Type B pancreatic cell (in vitro differentiated cells): ENCODE measurements around the gene ATP6V1G3. TPM values are rescaled to one million over a fixed set of nuclear protein-coding genes. Genes with fewer than 3 reads are reported as not detected.

Experiments
- DNase-seq: peaks from one replicate; pipeline ENCODE4 v3.0.0; 2021; ENCODE audit warnings: mixed read lengths; ENCODE audit not compliant: unreplicated experiment; ENCODE audit errors: extremely low spot score
- H3K27ac Mint-ChIP-seq: 2 replicates; pipeline ENCODE4 v1.8.0; 2021; ENCODE audit warnings: mild to moderate bottlenecking, mixed read lengths
- H3K27me3 Mint-ChIP-seq: 2 replicates; pipeline ENCODE4 v1.8.0; 2021; ENCODE audit warnings: mixed read lengths
- H3K36me3 Mint-ChIP-seq: 2 replicates; pipeline ENCODE4 v1.8.0; 2021; ENCODE audit warnings: mixed read lengths
- H3K4me1 Mint-ChIP-seq: one replicate; pipeline ENCODE4 v1.8.0; 2021; ENCODE audit warnings: mixed read lengths; ENCODE audit not compliant: unreplicated experiment
- H3K4me3 Mint-ChIP-seq: 2 replicates; pipeline ENCODE4 v1.8.0; 2021; ENCODE audit warnings: mild to moderate bottlenecking, mixed read lengths
- H3K9me3 Mint-ChIP-seq: 2 replicates; pipeline ENCODE4 v1.8.0; 2021; ENCODE audit warnings: mixed read lengths
- CTCF ChIP-seq: fragments of 200-600 bp; sonication (generic); conservative IDR thresholded peaks from 2 replicates; pipeline ENCODE4 v1.5.0; 2021; ENCODE audit warnings: antibody characterized with exemption, mild to moderate bottlenecking
- total RNA-seq: library from RNA; stranded (reverse); gene quantifications from 2 replicates; pipeline ENCODE4 v1.2.1, GENCODE V29; 2021; ENCODE audit warnings: low replicate concordance

The ATP6V1G3 gene
- total RNA-seq, 1 donor from 2014 or later, result 0.89 TPM

- no peaks in the 10 kb centered on the region for H3K36me3 Mint-ChIP-seq
- H3K4me3 Mint-ChIP-seq, result no peak overlapping the region
- peaks cover 6% of the 10 kb centered on the region for H3K9me3 Mint-ChIP-seq
- no peak for DNase-seq
- H3K27ac Mint-ChIP-seq, result no peak overlapping the region
- H3K4me1 Mint-ChIP-seq, result peaks cover 3% of the 10 kb centered on the region
- no peak for TF ChIP-seq CTCF
- H3K27me3 Mint-ChIP-seq, result no peaks in the 10 kb centered on the region
Observed at GRCh38 chr1:198493329-198493728, 47.2 kb downstream of the ATP6V1G3 start.

- Mint-ChIP-seq H3K27ac (no peak overlapping the region), H3K9me3 (peaks cover 6% of the 10 kb centered on the region), H3K4me3 (no peak overlapping the region), H3K27me3 (no peaks in the 10 kb centered on the region), H3K36me3 (no peaks in the 10 kb centered on the region), H3K4me1 (peaks cover 3% of the 10 kb centered on the region)
- no peak for TF ChIP-seq CTCF
- DNase-seq, result no peak
Observed at GRCh38 chr1:198492872-198493271, 47.6 kb downstream of the ATP6V1G3 start.

- no peak overlapping the region for H3K27ac Mint-ChIP-seq
- no peak for DNase-seq
- no peak overlapping the region for H3K4me3 Mint-ChIP-seq
- no peaks in the 10 kb centered on the region for H3K27me3 Mint-ChIP-seq
- no peak for TF ChIP-seq CTCF
- H3K9me3 Mint-ChIP-seq, result no peaks in the 10 kb centered on the region
- H3K36me3 Mint-ChIP-seq, result no peaks in the 10 kb centered on the region
- peaks cover 3% of the 10 kb centered on the region for H3K4me1 Mint-ChIP-seq
Observed at GRCh38 chr1:198491596-198491995, 48.9 kb downstream of the ATP6V1G3 start.

- no peaks in the 10 kb centered on the region for H3K9me3 Mint-ChIP-seq
- H3K27me3 Mint-ChIP-seq, result no peaks in the 10 kb centered on the region
- H3K4me1 Mint-ChIP-seq, result peaks cover 3% of the 10 kb centered on the region
- TF ChIP-seq CTCF, result no peak
- DNase-seq, result no peak
- no peak overlapping the region for H3K27ac Mint-ChIP-seq
- H3K36me3 Mint-ChIP-seq, result no peaks in the 10 kb centered on the region
- no peak overlapping the region for H3K4me3 Mint-ChIP-seq
Observed at GRCh38 chr1:198491028-198491427, 49.5 kb downstream of the ATP6V1G3 start.

GRCh38 chr1:198490224-198490623 is 50.3 kb downstream of the ATP6V1G3 start:
- no peaks in the 10 kb centered on the region for H3K9me3 Mint-ChIP-seq
- no peaks in the 10 kb centered on the region for H3K27me3 Mint-ChIP-seq
- H3K36me3 Mint-ChIP-seq, result no peaks in the 10 kb centered on the region
- TF ChIP-seq CTCF, result no peak
- no peak overlapping the region for H3K4me3 Mint-ChIP-seq
- DNase-seq, result no peak
- no peak overlapping the region for H3K27ac Mint-ChIP-seq
- peaks cover 3% of the 10 kb centered on the region for H3K4me1 Mint-ChIP-seq

- Mint-ChIP-seq H3K27me3 (no peaks in the 10 kb centered on the region), H3K9me3 (no peaks in the 10 kb centered on the region)
- TF ChIP-seq CTCF, result no peak
Observed at GRCh38 chr1:198486903-198487302, 53.6 kb downstream of the ATP6V1G3 start.

More at GRCh38 chr1:198486903-198487302, 53.6 kb downstream of the ATP6V1G3 start:
- Mint-ChIP-seq H3K4me1 (no peaks in the 10 kb centered on the region), H3K27ac (no peak overlapping the region), H3K4me3 (no peak overlapping the region), H3K36me3 (no peaks in the 10 kb centered on the region)
- no peak for DNase-seq
